Loucy (cell line): ENCODE measurements around the gene LTB4R.

ENCODE experiments used
- H2AFZ ChIP-seq: fragments of 200-600 bp; sonication (generic); 2 replicates; pipeline ENCODE4 v1.6.0; 2016; ENCODE audit warnings: antibody characterized with exemption, mild to moderate bottlenecking, low read length, moderate library complexity
- H3F3A ChIP-seq: fragments of 200-600 bp; 2 replicates; pipeline ENCODE4 v1.6.0; 2016; ENCODE audit warnings: antibody characterized with exemption, low read depth, mild to moderate bottlenecking
- H3K27me3 ChIP-seq: fragments of 200-600 bp; sonication (generic); 2 replicates; pipeline ENCODE4 v1.6.1; 2014; ENCODE audit warnings: low read length, mild to moderate bottlenecking; ENCODE audit not compliant: insufficient read depth, poor library complexity, severe bottlenecking
- H3K36me3 ChIP-seq: fragments of 200-600 bp; sonication (generic); 2 replicates; pipeline ENCODE4 v1.6.1; 2016; ENCODE audit warnings: low read length; ENCODE audit not compliant: insufficient read depth
- H3K4me1 ChIP-seq: fragments of 200-600 bp; sonication (generic); 2 replicates; pipeline ENCODE4 v1.5.1; 2014; ENCODE audit warnings: low read length, mild to moderate bottlenecking; ENCODE audit not compliant: insufficient read depth, poor library complexity, severe bottlenecking
- H3K4me2 ChIP-seq: fragments of 200-600 bp; sonication (generic); 2 replicates; pipeline ENCODE4 v1.6.0; 2014; ENCODE audit warnings: antibody characterized with exemption, low read length, low read depth, mild to moderate bottlenecking; ENCODE audit not compliant: poor library complexity, severe bottlenecking
- H3K4me3 ChIP-seq: fragments of 200-600 bp; sonication (generic); 2 replicates; pipeline ENCODE4 v1.5.1; 2014; ENCODE audit warnings: low read length, mild to moderate bottlenecking, mixed read lengths; ENCODE audit not compliant: poor library complexity, severe bottlenecking
- H3K79me2 ChIP-seq: fragments of 200-600 bp; sonication (generic); 2 replicates; pipeline ENCODE4 v1.6.1; 2014; ENCODE audit warnings: low read length; ENCODE audit not compliant: insufficient read depth
- H3K9ac ChIP-seq: fragments of 200-600 bp; sonication (generic); 2 replicates; pipeline ENCODE4 v1.6.0; 2014; ENCODE audit warnings: mild to moderate bottlenecking, low read depth, low read length, moderate library complexity; ENCODE audit not compliant: poor library complexity, severe bottlenecking
- H3K9me2 ChIP-seq: fragments of 200-600 bp; sonication (generic); replicated peaks from 2 replicates; pipeline ENCODE4 v1.6.1; 2016; ENCODE audit warnings: low read depth, low read length, mixed read lengths
- H3K9me3 ChIP-seq: fragments of 200-600 bp; sonication (generic); 2 replicates; pipeline ENCODE4 v1.6.1; 2014; ENCODE audit warnings: mild to moderate bottlenecking, antibody characterized with exemption, low read length, low read depth; ENCODE audit not compliant: insufficient read depth
- H4K20me1 ChIP-seq: fragments of 200-600 bp; sonication (generic); 2 replicates; pipeline ENCODE4 v1.6.0; 2014; ENCODE audit warnings: antibody characterized with exemption, low read length, mild to moderate bottlenecking; ENCODE audit not compliant: insufficient read depth, poor library complexity, severe bottlenecking
- CTCF ChIP-seq: fragments of 200-600 bp; sonication (generic); conservative IDR thresholded peaks from 2 replicates; pipeline ENCODE4 v1.5.1; 2014; ENCODE audit warnings: mild to moderate bottlenecking, antibody characterized with exemption, low read length
- EZH2phosphoT487 ChIP-seq: fragments of 200-600 bp; IDR thresholded peaks from 2 replicates; pipeline ENCODE4 v1.6.1; 2018; ENCODE audit warnings: antibody characterized with exemption, mild to moderate bottlenecking, moderate library complexity, borderline replicate concordance

LTB4R gene

DNA sequence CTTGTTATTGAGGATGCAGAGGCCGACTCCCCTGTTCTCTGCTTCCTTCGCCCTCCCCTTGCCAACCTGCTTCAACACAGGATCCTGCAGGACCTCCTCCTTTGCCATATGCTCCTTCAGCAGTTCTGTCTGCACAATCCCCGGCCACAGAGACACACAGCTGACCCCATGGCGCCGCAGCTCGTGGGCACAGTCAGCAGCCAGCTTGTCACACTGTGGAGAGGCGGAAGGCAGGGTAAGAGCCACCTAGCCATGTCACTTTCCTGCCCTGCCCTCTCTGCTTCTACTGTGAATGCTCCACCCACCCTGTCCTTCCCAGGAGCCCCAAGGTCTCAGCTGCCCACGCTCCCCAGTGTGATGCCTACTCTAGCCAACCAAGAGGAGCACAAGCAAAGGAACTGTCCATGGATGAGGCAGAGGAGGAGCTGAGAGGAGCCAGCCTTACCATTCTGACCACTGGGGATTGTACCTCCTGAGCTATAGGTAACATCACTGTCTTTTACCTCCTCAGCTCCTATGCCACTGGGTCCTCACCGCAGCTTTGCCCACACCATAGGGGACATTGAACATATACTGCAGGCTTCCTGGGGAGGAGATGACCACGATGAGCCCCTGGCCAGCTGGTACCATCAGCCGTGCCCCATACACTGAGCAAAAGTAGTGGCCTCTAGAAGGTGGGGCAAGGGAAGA, 19.0 kb upstream of the LTB4R start:
- no peaks in the 10 kb centered on the region for H3K9me2 ChIP-seq
- no peak overlapping the region for H3K4me3 ChIP-seq
- H3K27me3 ChIP-seq = no peaks in the 10 kb centered on the region
- TF ChIP-seq CTCF (no peak), EZH2phosphoT487 (no peak)
- no peaks in the 10 kb centered on the region for H3K79me2 ChIP-seq
- peaks cover 4% of the 10 kb centered on the region for H3K4me1 ChIP-seq
- H2AFZ ChIP-seq = no peak overlapping the region
- H3K36me3 ChIP-seq = peaks cover 4% of the 10 kb centered on the region; the same call in 1 of the 2 replicates
- H3F3A ChIP-seq = no peaks in the 10 kb centered on the region
- H3K9me3 ChIP-seq = no peaks in the 10 kb centered on the region
- no peak overlapping the region for H3K4me2 ChIP-seq
- H4K20me1 ChIP-seq = no peaks in the 10 kb centered on the region
- no peak overlapping the region for H3K9ac ChIP-seq

- peaks cover 9% of the 10 kb centered on the region for H3K4me1 ChIP-seq
These were observed 17.8 kb upstream of the LTB4R start for GRCh38 chr14:24293525-24293924.

DNA sequence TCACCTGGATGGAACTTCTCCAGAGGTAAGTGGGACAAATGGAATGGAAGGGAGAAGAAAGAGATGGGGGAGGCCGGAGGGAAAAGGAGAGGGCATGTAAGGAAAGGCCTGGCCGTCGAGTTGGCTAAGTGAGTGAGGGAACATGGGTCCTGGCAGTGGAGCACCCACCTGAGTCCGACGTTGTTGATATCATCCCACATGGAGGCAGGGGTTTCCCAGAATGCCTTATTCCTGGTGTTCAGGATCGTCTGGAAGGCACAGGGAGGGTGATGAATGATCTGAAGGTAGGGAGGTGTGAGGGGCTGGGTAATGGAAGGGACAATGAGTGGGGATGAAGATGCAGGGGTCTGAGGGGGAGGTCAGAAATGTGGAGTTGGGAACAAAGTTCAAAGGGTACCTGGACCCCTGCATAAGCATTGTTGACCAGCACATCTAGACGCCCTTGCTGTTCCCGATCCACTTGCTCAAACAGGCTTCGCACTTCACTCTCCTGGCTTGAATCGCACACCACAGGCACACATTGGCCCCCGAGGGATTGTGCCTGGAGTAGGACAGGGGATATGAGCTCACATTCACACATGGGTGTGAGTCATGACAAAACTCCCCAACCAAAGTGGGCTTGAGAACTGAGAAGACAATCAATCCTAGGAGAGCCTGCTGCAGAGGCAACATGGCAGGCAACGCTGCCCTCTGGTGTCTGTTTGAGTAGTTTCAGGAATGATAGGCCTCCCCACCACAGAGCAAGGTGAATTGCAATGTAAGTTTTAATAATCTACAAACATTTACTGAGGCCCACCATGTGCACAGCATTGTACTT, 14.8 kb upstream of the LTB4R start:
- Histone ChIP-seq H3K9me3 (no peaks in the 10 kb centered on the region), H3K36me3 (no peaks in the 10 kb centered on the region; the same call in 1 of the 2 replicates), H2AFZ (no peak overlapping the region), H3K9ac (no peak overlapping the region), H3K4me2 (peak overlapping the region; percentile 44), H3K79me2 (peaks cover 19% of the 10 kb centered on the region), H4K20me1 (peaks cover 10% of the 10 kb centered on the region), H3K4me3 (no peak overlapping the region), H3F3A (no peaks in the 10 kb centered on the region), H3K9me2 (no peaks in the 10 kb centered on the region), H3K4me1 (peaks cover 33% of the 10 kb centered on the region), H3K27me3 (no peaks in the 10 kb centered on the region)
- TF ChIP-seq CTCF = peak; percentile 81
- no peak for TF ChIP-seq EZH2phosphoT487

More at GRCh38 chr14:24293525-24293924, 17.8 kb upstream of the LTB4R start:
- no peaks in the 10 kb centered on the region for H3K9me3 ChIP-seq
- H3K9me2 ChIP-seq = no peaks in the 10 kb centered on the region
- H3K4me2 ChIP-seq = no peak overlapping the region
- no peaks in the 10 kb centered on the region for H4K20me1 ChIP-seq
- TF ChIP-seq EZH2phosphoT487 (no peak), CTCF (no peak)
- no peaks in the 10 kb centered on the region for H3F3A ChIP-seq
- no peak overlapping the region for H3K4me3 ChIP-seq
- H3K9ac ChIP-seq = no peak overlapping the region
- H2AFZ ChIP-seq = no peak overlapping the region
- no peaks in the 10 kb centered on the region for H3K27me3 ChIP-seq
- no peaks in the 10 kb centered on the region for H3K79me2 ChIP-seq
- H3K36me3 ChIP-seq = peaks cover 4% of the 10 kb centered on the region; the same call in 1 of the 2 replicates
